Measurements from ENCODE around the gene DISC1. TPM values are rescaled to one million over a fixed set of nuclear protein-coding genes. Genes with fewer than 3 reads are reported as not detected.
"Not testable (repeated sequence)": the region's sequence is repeated elsewhere in the genome, so short reads cannot be mapped to it uniquely, and the experiment has no call there.

DISC1 gene
- total RNA-seq, 2 donors from 2014 or later = 7.9 to 10.9 TPM

- no peak for DNase-seq (ENCODE audit: low spot score)
- intact Hi-C loops (cut with DNase I) = no loop called here
Measured at GRCh38 chr1:231925864-231926263, 299.3 kb downstream of the DISC1 start.

GRCh38 chr1:231926340-231926739, 299.8 kb downstream of the DISC1 start:
- intact Hi-C loops (cut with DNase I) = no loop called here
- DNase-seq (ENCODE audit: low spot score) = no peak

GRCh38 chr1:231926933-231927332, 300.3 kb downstream of the DISC1 start:
- DNase-seq (ENCODE audit: low spot score) = no peak
- intact Hi-C loops (cut with DNase I) = no loop called here

- intact Hi-C loops (cut with DNase I) = no loop called here
- DNase-seq (ENCODE audit: low spot score) = no peak
Measured at GRCh38 chr1:231927431-231927830, 300.8 kb downstream of the DISC1 start.

GRCh38 chr1:231929311-231929710, 302.7 kb downstream of the DISC1 start:
- intact Hi-C loops (cut with DNase I) = no loop called here

GRCh38 chr1:231930257-231930947, 303.8 kb downstream of the DISC1 start:
- intact Hi-C loops (cut with DNase I) = no loop called here
- DNase-seq (ENCODE audit: low spot score) = no peak

More at GRCh38 chr1:231929311-231929710, 302.7 kb downstream of the DISC1 start:
- no peak for DNase-seq (ENCODE audit: low spot score)

GRCh38 chr1:231931146-231931545, 304.6 kb downstream of the DISC1 start:
- DNase-seq (ENCODE audit: low spot score) = no peak
- intact Hi-C loops (cut with DNase I) = no loop called here

- intact Hi-C loops (cut with DNase I) = no loop called here
- DNase-seq (ENCODE audit: low spot score) = no peak
Measured at GRCh38 chr1:231931846-231932454, 305.4 kb downstream of the DISC1 start.

- intact Hi-C loops (cut with DNase I) = no loop called here
- no peak for DNase-seq (ENCODE audit: low spot score)
Measured at GRCh38 chr1:231933711-231934626, 307.4 kb downstream of the DISC1 start.

- DNase-seq (ENCODE audit: low spot score) = no peak
- intact Hi-C loops (cut with DNase I) = no loop called here
Measured at GRCh38 chr1:231934797-231935196, 308.2 kb downstream of the DISC1 start.

GRCh38 chr1:231935856-231936255, 309.3 kb downstream of the DISC1 start:
- DNase-seq (ENCODE audit: low spot score) = no peak
- intact Hi-C loops (cut with DNase I) = no loop called here

GRCh38 chr1:231936983-231937775, 310.6 kb downstream of the DISC1 start:
- intact Hi-C loops (cut with DNase I) = no loop called here
- no peak for DNase-seq (ENCODE audit: low spot score)

GRCh38 chr1:231938211-231938610, 311.6 kb downstream of the DISC1 start:
- DNase-seq (ENCODE audit: low spot score) = no peak
- intact Hi-C loops (cut with DNase I) = no loop called here

- intact Hi-C loops (cut with DNase I) = no loop called here
- no peak for DNase-seq (ENCODE audit: low spot score)
Measured at GRCh38 chr1:231938711-231939110, 312.1 kb downstream of the DISC1 start.

- no peak for DNase-seq (ENCODE audit: low spot score)
- intact Hi-C loops (cut with DNase I) = no loop called here
Measured at GRCh38 chr1:231939118-231939517, 312.5 kb downstream of the DISC1 start.

- intact Hi-C loops (cut with DNase I) = no loop called here
- no peak for DNase-seq (ENCODE audit: low spot score)
Measured at GRCh38 chr1:231940116-231940515, 313.5 kb downstream of the DISC1 start.

- no peak for DNase-seq (ENCODE audit: low spot score)
- intact Hi-C loops (cut with DNase I) = no loop called here
Measured at GRCh38 chr1:231940701-231941100, 314.1 kb downstream of the DISC1 start.

- intact Hi-C loops (cut with DNase I) = no loop called here
- DNase-seq (ENCODE audit: low spot score) = no peak
Measured at GRCh38 chr1:231943084-231943483, 316.5 kb downstream of the DISC1 start.

GRCh38 chr1:231948102-231948501, 321.5 kb downstream of the DISC1 start:
- DNase-seq (ENCODE audit: low spot score); intact Hi-C loops (cut with DNase I): not testable (repeated sequence)

All from posterior vena cava (tissue), 2 donors.